ENCODE results near the gene DENND2C.

GRCh38 chr1:114607223-114607622 lies 62.6 kb downstream of the DENND2C start:
- TF ChIP-seq SUZ12 (IDR thresholded peaks at IDR 0.05) (no peak), BHLHE40 (IDR thresholded peaks at IDR 0.05; ENCODE audit: borderline replicate concordance) (no peak), PKNOX1 (IDR thresholded peaks at IDR 0.05) (no peak), ELF4 (IDR thresholded peaks at IDR 0.05) (no peak)
